HG02678 (cell line): Measurements from ENCODE around the gene ZNRD2.

Experiments
- ATAC-seq: cut with Tn5 transposase; IDR thresholded peaks from one replicate; pipeline ENCODE4 v1.9.1; 2021; ENCODE audit warnings: mild to moderate bottlenecking, moderate library complexity; ENCODE audit not compliant: unreplicated experiment

The ZNRD2 gene

GRCh38 chr11:65585396-65586246 lies 15.3 kb downstream of the ZNRD2 start:
- ATAC-seq = no peak

DNA sequence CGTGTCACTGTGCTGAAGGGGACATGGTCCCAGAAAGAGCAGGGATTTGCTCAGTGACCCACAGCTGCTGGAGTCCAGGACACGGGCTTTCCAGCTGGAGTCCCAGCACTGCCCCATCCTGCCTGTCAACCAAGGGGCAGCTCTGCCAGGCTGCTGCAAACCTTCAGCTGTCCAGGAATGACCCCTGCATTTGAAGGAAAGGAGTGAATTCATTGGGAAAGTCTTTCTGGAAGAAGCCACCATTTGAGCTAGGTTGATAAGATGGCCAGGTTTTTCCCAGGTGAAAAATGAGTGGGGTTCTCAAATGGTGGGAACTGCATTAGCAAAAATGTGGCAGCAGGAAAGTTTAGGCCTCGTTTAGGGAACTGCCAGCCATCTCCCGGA lies 16.0 kb downstream of the ZNRD2 start:
- no peak for ATAC-seq

- ATAC-seq = no peak
Measured at GRCh38 chr11:65586676-65587075, 16.4 kb downstream of the ZNRD2 start.

GRCh38 chr11:65588199-65589054 lies 18.1 kb downstream of the ZNRD2 start:
- peak; percentile 79 for ATAC-seq

DNA sequence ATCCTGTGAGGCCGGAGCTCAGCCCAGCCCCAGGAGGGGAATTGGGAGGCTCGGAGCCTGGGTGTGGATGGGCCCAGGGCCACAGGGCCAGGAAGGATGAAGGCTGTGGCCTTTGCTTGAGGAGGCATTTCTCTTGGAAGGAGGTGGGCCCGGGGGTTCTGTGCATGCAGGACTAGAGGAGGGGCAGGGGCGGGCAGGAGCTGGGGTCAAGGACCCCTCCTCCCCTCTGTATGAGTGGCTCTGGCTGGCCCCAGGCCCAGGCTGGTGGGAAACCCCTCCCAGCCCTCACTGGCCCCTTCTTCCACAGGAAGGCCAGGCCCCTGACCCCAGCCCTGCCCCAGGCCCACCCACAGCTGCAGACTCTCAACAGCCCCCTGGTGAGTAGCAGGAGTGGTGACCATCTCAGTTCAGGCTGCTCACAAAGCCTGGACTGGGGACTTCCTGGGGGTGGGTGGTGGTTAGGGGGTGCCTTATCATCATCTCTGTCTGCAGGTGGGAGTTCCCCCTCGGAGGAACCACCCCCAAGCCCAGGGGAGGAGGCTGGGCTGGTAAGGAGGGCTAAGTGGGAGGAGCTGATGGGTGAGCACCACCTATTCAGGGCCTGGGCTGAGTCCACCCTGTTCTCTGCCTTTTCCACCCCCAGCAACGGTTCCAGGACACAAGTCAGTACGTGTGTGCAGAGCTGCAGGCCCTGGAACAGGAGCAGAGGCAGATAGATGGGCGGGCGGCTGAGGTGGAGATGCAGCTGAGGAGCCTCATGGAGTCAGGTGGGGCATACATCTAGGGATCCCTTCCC lies 19.4 kb downstream of the ZNRD2 start:
- ATAC-seq = no peak

DNA sequence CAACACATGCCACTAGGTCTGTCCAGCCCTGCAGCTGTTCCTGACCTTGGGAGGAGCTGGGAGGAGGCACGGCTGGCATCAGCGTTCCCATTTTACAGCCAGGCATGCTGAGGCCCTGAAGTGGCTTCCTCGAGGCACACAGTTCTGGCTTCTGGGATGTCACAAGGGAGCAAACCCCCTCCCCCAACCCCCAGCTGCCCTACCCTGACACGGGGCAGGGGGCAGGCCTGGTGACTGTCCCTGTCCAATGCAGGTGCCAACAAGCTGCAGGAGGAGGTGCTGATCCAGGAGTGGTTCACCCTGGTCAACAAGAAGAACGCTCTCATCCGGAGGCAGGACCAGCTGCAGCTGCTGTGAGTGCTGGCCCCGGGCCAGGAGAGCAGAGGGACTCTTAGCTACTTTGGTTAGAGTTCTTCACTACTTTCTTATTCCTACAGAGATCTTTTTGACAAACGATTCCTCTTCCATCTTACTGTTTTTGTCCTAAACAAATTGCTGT lies 20.0 kb downstream of the ZNRD2 start:
- ATAC-seq = no peak

- no peak for ATAC-seq
Measured at GRCh38 chr11:65591939-65592857, 21.9 kb downstream of the ZNRD2 start.

DNA sequence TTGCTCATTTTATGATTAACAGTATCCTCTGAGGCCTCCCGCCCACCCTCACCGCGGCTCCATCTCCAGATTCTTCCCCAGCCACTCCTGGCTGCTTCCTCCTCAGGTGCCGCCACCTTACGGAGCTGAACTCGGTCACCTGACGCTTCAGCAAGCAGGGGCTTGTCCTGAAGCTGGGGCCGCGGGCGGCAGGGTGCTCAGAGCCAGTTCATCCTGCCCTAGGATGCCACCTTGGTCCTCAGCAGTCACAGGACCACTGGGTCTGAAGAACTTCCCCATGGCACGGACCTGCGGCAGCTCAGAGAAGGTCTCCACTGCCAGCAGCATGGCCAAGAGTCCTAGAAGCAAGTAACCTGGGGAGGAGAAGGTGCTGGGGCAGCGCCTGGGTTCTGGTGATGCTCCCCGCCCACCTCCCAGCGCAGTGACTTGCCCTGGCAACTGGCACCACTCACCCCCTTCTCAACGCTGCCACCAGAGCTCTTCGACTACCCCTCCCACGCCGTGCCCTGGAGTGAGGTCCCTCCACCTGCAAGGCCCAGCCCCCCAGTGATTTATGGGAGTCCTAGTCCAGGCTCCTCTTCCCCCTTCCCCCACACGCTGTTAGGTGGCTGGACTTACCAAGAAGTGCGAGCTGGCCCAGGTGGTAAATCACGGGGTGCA lies 22.7 kb downstream of the ZNRD2 start:
- no peak for ATAC-seq

GRCh38 chr11:65593518-65594414 lies 23.5 kb downstream of the ZNRD2 start:
- ATAC-seq = no peak

DNA sequence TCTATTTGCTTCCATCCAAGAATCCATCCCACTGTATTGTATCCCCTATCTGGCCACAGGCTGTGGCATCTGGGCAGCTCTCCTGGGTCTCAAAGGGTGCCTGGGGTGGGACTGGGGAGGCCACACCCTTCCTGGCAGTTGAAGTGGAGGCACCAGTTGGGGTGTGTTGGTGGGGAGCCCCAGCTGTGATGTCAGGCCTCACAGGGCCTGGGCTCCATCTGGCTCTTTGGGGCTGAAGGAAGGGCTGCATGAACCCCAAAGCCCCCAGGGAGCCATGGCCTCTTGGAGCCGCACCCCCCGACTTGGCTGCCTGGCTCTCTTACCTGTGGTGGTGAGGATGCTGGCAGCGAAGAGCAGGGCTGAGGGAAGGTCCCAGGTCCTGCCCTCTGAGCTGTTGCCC lies 24.9 kb downstream of the ZNRD2 start:
- no peak for ATAC-seq

DNA sequence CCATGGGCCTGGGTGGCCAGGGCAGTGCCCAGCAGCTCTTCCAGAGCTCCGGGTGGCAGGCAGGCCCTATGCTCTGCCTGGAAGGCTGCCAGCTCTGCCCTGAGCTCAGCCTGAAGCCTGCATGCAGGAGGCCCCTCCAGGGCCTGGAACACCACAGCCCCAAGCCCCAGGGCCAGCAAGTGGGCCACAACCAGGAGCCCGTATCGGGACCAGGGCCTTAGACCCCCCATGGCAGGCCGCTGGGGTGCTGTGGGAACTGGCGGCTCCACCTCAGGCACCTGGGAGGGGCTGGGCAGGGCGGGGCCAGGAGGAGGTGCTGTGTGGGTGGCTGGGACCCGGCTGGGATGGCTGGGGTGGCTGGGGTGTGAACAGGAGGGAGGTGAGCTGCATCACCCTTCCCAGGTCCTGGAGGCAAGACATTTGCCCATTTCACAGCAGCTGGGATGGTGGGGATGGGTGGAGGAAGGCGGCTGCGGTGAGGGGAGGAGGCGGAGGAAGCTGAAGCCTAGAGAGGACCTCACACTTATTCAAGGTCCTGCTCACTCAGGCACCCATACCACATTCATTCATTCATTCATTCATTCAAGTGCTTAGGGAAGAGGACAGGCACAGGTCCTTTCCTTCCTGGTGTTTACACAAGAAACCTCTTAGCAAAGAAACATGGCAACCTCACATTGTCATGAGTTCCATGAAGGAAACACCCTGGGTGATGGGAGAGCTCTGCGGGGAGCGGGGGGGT lies 25.4 kb downstream of the ZNRD2 start, which contains the start of gene KCNK7:
KCNK7 (minus strand) TSS at position 258 of the 739 bp plus-strand sequence; CDS start at position 230, 28 bp downstream.
- no peak for ATAC-seq

DNA sequence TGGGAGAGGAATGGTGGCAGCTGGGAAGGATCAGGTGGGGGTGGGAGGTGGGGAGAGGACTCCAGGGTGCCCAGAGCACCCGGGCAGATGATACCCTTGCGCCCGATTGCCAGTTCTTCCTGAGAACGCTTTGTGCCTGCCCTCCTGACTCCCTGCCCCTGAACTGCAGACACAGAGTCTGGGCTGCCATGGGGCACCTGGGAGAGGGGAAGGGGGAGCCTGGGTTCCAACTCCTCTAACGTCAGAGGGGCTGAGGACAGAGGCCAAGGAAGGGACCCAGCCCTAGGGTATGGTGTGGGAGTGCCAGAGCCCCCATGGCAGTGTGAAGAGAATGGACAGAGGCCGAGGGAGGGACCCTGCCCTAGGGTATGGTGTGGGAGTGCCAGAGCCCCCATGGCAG lies 26.2 kb downstream of the ZNRD2 start:
- no peak for ATAC-seq

DNA sequence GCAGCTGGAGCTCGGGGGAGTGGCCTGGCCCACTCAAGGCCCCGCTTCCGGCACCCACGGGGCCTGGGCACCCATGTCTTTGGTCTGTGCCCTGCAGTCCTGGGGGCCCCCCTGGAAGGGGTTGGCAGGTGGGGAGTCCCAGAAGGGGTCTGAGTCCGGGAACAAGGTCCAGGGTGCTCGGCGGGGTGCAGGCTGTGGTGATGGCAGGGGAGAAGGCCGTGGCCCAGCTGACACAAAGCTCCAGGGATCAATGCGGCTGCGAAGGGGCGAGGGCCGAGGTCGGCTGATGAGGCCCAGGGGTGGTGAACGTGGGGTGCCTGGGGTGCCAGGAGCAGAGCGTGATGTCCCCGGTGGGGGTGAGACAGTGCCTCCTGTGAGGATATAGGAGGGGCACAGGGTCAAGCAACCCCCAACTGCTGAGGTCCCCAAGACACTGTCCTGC lies 28.0 kb downstream of the ZNRD2 start:
- ATAC-seq = no peak

DNA sequence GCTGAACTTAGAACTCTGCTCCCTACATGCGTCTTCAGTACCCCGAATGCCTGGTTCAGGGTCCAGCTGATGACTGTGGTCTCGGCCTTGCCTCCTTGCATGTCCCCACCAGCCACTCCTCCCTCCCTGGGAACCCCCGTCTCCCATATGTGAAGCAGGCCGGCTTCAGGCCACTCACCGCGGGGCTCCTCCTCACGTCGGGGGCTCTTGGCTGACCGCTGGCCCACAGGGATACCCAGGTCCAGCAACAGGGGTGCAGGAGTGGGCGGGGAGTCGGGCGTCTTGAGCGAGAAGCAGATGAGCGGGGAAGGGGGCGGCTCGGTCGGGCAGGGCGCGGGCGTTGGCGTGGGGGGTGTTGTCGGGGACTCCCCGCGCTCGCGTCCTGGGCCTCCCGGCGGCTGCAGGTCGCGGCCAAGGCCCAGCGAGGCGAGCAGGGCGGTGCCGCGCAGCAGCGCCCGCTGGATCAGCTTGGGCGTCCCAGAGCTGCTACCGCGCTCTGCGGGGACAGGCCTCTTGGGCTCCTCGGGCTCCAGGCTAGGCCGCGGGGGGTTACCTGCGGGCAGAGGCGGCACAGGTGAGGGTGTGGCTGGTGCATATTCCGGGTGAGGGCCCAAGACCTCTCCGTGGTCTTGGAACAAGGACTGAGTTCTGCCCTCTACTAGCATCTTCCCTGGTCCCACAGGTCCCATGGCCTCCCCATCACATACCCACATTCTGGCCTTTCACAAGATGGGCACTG lies 29.1 kb downstream of the ZNRD2 start:
- no peak for ATAC-seq

GRCh38 chr11:65599955-65600246 lies 29.6 kb downstream of the ZNRD2 start:
- no peak for ATAC-seq

- ATAC-seq = no peak
Measured at GRCh38 chr11:65604258-65604657, 34.0 kb downstream of the ZNRD2 start.
